Measurements from ENCODE around the gene MYO5A. TPM values are rescaled to one million over a fixed set of nuclear protein-coding genes. Genes with fewer than 3 reads are reported as not detected.

Gene MYO5A
- total and polyA plus RNA-seq, 2 donors (not counting 1 experiment from before 2014, with no cell fraction given), result 32.9 to 41.9 TPM

- Histone ChIP-seq H4K20me1 (ENCODE audit: control insufficient read depth, extremely low read depth, insufficient read depth, low read length) (no peaks in the 10 kb centered on the region), H3K4me1 (ENCODE audit: control insufficient read depth, extremely low read depth, insufficient read depth, low read length) (no peaks in the 10 kb centered on the region), H3K9me3 (ENCODE audit: control insufficient read depth, insufficient read depth, low read depth, low read length) (no peaks in the 10 kb centered on the region), H3K79me2 (ENCODE audit: control insufficient read depth, insufficient read depth, low read length) (peaks cover 45% of the 10 kb centered on the region), H2AFZ (ENCODE audit: low read length) (no peak overlapping the region), H3K36me3 (ENCODE audit: control insufficient read depth, insufficient read depth, low read length) (no peaks in the 10 kb centered on the region), H3K27me3 (ENCODE audit: control insufficient read depth, insufficient read depth, low read length) (no peaks in the 10 kb centered on the region), H3K9ac (ENCODE audit: insufficient read depth, low read length) (no peak overlapping the region), H3K4me3 (replicated peaks in 1 of 4; ENCODE audit: control extremely low read depth in 1 of 4, insufficient read depth in 1 of 4, low read depth in 3 of 4, low read length in 4 of 4) (no peak overlapping the region), H3K4me2 (ENCODE audit: extremely low read depth, insufficient read depth, low read length) (no peak overlapping the region), H3K27ac (ENCODE audit: insufficient read depth, low read length) (no peak overlapping the region)
- TF ChIP-seq EZH2 (IDR thresholded peaks at IDR 0.05; ENCODE audit: low read length, missing control alignments) (no peak), CTCF (conservative IDR thresholded peaks at IDR 0.05 in 1 of 2, IDR thresholded peaks at IDR 0.05 in 1 of 2; ENCODE audit: low read depth in 1 of 2, low read length in 2 of 2) (no peak)
- DNase-seq (ENCODE audit: low read depth in 2 of 2), result no peak
Observed at GRCh38 chr15:52520421-52520820, 8.3 kb downstream of the MYO5A start.

DNA sequence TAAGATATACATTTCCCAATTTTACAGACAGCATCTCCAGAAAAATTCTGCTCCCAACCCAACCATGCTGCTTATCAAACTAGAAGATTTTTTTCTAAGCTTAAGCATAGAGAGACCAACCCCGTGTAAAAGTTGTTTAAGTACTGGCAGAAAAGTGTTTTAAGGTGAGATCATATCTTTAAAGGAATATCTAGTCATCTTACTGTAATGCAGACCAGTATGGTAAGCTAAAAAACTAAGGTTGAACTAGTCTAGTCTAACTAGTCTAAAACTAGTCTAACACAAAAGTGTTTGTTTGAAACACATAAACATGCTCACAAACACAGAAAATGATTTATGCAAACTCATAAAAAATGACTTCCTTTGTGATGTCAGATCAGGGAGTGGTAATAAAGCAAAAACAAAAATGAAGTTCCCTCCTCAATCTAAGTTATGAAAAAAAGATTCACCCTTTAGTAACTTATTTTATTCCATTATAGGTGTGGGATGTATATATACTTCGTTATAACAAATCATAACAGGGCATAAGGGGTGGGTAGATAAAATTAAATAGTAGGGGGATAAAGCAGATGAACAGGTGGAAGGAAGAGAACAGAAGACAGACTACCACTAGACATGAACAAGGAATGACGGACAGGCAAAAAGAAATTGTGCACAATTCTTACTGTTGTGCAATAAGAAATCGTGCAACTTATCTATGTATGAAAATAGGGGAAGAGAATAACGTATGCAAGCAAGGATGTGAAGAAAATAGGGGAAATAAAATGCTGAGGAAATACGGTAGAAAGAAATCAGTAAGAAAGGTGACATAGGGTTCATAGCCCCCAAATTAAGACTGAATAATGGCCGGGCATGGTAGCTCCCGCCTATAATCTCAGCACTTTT, 10.0 kb downstream of the MYO5A start:
- peak in 1 of 2 donors; percentile 40 for DNase-seq (ENCODE audit: low read depth in 2 of 2)
- Histone ChIP-seq H3K4me1 (ENCODE audit: control insufficient read depth, extremely low read depth, insufficient read depth, low read length) (no peaks in the 10 kb centered on the region), H3K9me3 (ENCODE audit: control insufficient read depth, insufficient read depth, low read depth, low read length) (no peaks in the 10 kb centered on the region), H3K27ac (ENCODE audit: insufficient read depth, low read length) (no peak overlapping the region), H3K27me3 (ENCODE audit: control insufficient read depth, insufficient read depth, low read length) (no peaks in the 10 kb centered on the region), H3K4me2 (ENCODE audit: extremely low read depth, insufficient read depth, low read length) (no peak overlapping the region), H3K9ac (ENCODE audit: insufficient read depth, low read length) (no peak overlapping the region), H4K20me1 (ENCODE audit: control insufficient read depth, extremely low read depth, insufficient read depth, low read length) (no peaks in the 10 kb centered on the region), H3K79me2 (ENCODE audit: control insufficient read depth, insufficient read depth, low read length) (peaks cover 34% of the 10 kb centered on the region), H2AFZ (ENCODE audit: low read length) (no peak overlapping the region), H3K36me3 (ENCODE audit: control insufficient read depth, insufficient read depth, low read length) (no peaks in the 10 kb centered on the region), H3K4me3 (replicated peaks in 1 of 4; ENCODE audit: control extremely low read depth in 1 of 4, insufficient read depth in 1 of 4, low read depth in 3 of 4, low read length in 4 of 4) (no peak overlapping the region)
- TF ChIP-seq EZH2 (IDR thresholded peaks at IDR 0.05; ENCODE audit: low read length, missing control alignments) (no peak), CTCF (conservative IDR thresholded peaks at IDR 0.05 in 1 of 2, IDR thresholded peaks at IDR 0.05 in 1 of 2; ENCODE audit: low read depth in 1 of 2, low read length in 2 of 2) (no peak)

GRCh38 chr15:52517014-52517413, 11.7 kb downstream of the MYO5A start:
- Histone ChIP-seq H3K4me1 (ENCODE audit: control insufficient read depth, extremely low read depth, insufficient read depth, low read length) (no peaks in the 10 kb centered on the region), H3K9ac (ENCODE audit: insufficient read depth, low read length) (no peak overlapping the region), H3K9me3 (ENCODE audit: control insufficient read depth, insufficient read depth, low read depth, low read length) (no peaks in the 10 kb centered on the region), H3K4me2 (ENCODE audit: extremely low read depth, insufficient read depth, low read length) (no peak overlapping the region), H3K36me3 (ENCODE audit: control insufficient read depth, insufficient read depth, low read length) (no peaks in the 10 kb centered on the region), H3K4me3 (replicated peaks in 1 of 4; ENCODE audit: control extremely low read depth in 1 of 4, insufficient read depth in 1 of 4, low read depth in 3 of 4, low read length in 4 of 4) (no peak overlapping the region), H4K20me1 (ENCODE audit: control insufficient read depth, extremely low read depth, insufficient read depth, low read length) (no peaks in the 10 kb centered on the region), H3K27me3 (ENCODE audit: control insufficient read depth, insufficient read depth, low read length) (no peaks in the 10 kb centered on the region), H3K27ac (ENCODE audit: insufficient read depth, low read length) (no peak overlapping the region), H2AFZ (ENCODE audit: low read length) (no peak overlapping the region), H3K79me2 (ENCODE audit: control insufficient read depth, insufficient read depth, low read length) (peaks cover 28% of the 10 kb centered on the region)
- no peak for DNase-seq (ENCODE audit: low read depth in 2 of 2)
- TF ChIP-seq EZH2 (IDR thresholded peaks at IDR 0.05; ENCODE audit: low read length, missing control alignments) (no peak), CTCF (conservative IDR thresholded peaks at IDR 0.05 in 1 of 2, IDR thresholded peaks at IDR 0.05 in 1 of 2; ENCODE audit: low read depth in 1 of 2, low read length in 2 of 2) (no peak)

Measured in fibroblast of lung (primary cell).